ENCODE data around the gene CDK2. TPM values are rescaled to one million over a fixed set of nuclear protein-coding genes. Genes with fewer than 3 reads are reported as not detected.

Gene CDK2
- total RNA-seq, 1 donor from 2014 or later: 11.6 TPM

Other genes with a start within 250 kb of the CDK2 start
- gene RDH5, start 246.4 kb upstream of the CDK2 start, total RNA-seq: 12.9 TPM
- 790 TPM for gene CD63, start 237.8 kb upstream of the CDK2 start, total RNA-seq
- 9.7 TPM for gene GDF11, start 223.7 kb upstream of the CDK2 start, total RNA-seq
- gene SARNP, start 149.1 kb upstream of the CDK2 start, total RNA-seq: 50.2 TPM
- gene ORMDL2, start 148.8 kb upstream of the CDK2 start, total RNA-seq: 17.3 TPM
- gene DNAJC14, start 137.2 kb upstream of the CDK2 start, total RNA-seq: 18.3 TPM
- 2.9 TPM for gene MMP19, start 123.9 kb upstream of the CDK2 start, total RNA-seq
- 19.1 TPM for gene PYM1, start 38.9 kb upstream of the CDK2 start, total RNA-seq
- 8.1 TPM for gene DGKA, start 35.7 kb upstream of the CDK2 start, total RNA-seq
- gene PMEL, start 788 bp upstream of the CDK2 start, total RNA-seq: not detected
- 113 TPM for gene RAB5B, start 7.2 kb downstream of the CDK2 start, total RNA-seq
- 28.1 TPM for gene SUOX, start 30.4 kb downstream of the CDK2 start, total RNA-seq
- gene IKZF4, start 54.2 kb downstream of the CDK2 start, total RNA-seq: 9.5 TPM
- gene RPS26, start 75.1 kb downstream of the CDK2 start, total RNA-seq: 35.5 TPM
- 2.8 TPM for gene ERBB3, start 113.3 kb downstream of the CDK2 start, total RNA-seq
- 69.7 TPM for gene PA2G4, start 137.7 kb downstream of the CDK2 start, total RNA-seq
- gene RPL41, start 149.8 kb downstream of the CDK2 start, total RNA-seq: 2,099 TPM
- 7.3 TPM for gene ZC3H10, start 151.4 kb downstream of the CDK2 start, total RNA-seq
- 33.6 TPM for gene ESYT1, start 161.4 kb downstream of the CDK2 start, total RNA-seq
- gene MYL6B, start 185.8 kb downstream of the CDK2 start, total RNA-seq: 45.8 TPM
- gene MYL6, start 191.5 kb downstream of the CDK2 start, total RNA-seq: 673 TPM
- gene SMARCC2, start 222.7 kb downstream of the CDK2 start, total RNA-seq: 68.8 TPM